ENCODE results near the gene DRD2.

The DRD2 gene

DNA sequence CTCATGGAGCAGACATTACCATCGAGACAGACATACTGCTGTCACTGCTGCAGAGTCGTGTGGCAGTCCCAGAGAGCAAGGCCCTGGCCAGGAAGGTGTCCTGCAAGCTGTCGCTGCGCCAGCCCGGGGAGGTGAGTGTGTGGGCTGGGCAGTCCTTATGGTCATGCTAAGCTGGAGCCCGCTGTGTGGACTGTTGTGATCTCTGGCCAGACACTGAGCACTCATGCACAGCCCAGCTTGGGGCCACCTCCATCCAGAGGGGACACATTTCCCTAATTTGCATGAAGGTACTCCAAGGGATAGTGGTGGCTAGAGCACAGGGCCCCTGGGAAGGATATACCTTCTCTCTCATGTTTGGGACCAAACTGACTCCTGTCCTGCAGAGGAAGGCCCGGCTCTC, 78.0 kb downstream of the DRD2 start:
- DNase-seq = no peak

DNA sequence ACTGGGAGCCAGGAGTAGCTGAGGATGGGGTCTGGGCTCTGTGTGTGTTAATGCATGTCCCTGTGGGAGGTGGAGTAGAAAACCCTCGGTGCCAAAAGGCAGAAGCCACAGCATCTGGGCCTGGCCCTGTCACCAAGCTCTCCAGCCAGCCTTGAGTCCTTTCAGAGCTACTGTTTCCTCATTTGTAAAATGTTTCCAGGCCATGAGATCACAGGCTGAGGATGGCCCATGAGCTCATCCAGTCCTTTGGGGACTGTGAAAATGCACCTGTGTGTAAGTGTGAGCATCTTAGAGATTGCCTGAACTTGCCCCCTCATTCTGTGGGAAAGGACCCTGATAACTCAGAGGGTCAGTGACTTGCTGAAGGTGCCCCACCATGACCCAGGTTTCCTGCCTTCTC, 78.5 kb downstream of the DRD2 start:
- no peak for DNase-seq

DNA sequence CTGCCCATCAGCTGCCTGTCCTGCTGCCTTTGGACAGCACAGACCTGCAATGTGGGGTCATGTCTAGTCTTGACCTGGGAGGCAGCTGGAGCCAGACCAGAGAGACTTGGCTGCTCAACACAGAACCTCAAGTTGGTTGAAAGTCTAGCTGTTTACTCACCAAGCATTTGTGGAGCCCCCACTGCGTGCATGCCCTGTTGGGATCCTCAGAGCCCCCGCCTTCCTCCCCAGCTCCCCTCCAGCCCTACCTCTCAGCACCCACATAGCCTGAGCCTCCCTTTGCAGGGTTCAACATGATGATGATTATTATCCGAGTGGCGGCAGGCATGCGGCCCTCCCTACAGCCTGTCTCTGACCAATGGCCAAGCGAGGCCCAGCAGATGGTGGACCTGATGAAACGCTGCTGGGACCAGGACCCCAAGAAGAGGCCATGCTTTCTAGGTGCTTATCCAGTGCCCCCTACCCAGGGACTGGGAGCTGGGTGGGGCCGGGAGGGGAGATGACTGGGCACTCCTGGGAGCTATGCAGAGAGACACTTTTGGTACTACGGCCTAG, 79.3 kb downstream of the DRD2 start:
- DNase-seq = no peak

DNA sequence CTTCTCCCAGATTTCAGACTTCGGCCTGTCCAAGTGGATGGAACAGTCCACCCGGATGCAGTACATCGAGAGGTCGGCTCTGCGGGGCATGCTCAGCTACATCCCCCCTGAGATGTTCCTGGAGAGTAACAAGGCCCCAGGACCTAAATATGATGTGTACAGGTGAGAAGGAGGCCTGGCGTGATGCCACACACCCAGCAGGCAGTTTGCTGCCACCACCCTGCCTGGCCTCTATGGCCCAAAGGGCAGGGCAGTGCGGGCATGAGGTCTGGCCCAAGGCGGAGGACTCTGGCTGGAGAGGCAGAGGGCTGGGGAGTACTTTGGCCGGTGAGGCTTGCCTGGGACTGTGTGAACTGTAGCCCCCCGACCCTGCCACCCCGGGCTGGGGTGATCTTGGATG, 80.3 kb downstream of the DRD2 start:
- no peak for DNase-seq

DNA sequence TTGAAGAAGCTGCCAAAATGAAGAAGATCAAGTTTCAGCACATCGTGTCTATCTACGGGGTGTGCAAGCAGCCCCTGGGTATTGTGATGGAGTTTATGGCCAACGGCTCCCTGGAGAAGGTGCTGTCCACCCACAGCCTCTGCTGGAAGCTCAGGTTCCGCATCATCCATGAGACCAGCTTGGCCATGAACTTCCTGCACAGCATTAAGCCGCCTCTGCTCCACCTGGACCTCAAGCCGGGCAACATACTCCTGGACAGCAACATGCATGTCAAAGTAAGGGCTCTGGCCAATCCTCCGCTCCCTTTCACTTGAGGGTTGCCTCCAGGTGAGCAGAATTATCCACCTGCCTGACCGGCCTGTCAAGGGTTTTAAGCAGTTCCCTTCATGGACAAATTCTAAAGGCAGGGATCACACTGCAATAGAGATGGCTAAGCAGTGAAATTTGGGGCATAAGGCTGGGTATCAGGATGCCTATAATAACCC, 81.7 kb downstream of the DRD2 start:
- no peak for DNase-seq

DNA sequence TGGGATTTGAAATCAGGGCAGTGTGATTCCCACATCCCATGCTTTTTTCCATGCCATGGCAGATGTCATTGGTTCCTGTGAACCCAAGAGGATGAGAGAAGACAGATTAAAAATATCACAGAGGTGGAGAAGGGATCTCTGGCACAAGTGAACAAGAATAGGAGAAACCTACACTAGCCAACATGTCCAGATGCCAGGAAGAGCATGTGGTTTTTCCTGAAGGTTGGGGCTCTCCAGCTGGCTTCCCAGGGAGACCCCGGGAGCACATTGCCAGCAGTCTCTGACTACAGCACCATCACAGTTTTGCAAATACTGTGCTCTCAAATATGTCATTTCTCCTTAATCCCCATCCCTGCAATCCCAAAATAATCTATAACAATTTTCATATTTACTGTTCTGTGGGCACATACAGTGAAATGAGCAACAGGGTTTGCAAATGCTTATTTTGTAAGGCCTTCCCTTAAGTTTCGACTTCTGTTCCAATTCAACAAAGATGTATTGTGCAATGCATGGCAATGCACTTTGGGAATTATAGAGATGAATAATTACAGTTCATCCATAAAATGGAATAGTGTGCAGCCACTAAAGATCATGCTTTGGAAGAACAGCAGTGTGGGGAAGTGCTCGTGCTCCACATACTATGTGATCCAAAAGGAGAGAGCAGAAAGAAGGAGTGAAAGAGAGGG, 82.8 kb downstream of the DRD2 start:
- DNase-seq = no peak

DNA sequence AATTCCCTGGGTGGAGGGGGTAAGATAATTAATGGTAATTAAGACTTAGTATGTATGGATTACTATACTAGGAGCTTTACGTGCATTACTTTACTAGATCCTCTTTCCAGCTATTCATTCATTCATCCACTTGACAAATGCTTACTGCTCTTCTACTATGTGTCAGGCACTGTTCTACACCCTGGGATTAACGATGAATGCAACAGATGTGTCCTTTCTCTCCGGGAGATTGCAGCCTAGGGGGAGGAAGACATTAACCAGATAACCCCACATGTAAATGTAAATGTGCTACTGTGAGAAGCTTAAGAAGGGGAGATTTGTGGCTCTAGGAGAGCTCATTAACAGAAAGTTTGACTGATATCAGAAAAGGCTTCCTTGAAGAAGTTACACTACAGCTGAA, 85.9 kb downstream of the DRD2 start:
- DNase-seq = no peak

DNA sequence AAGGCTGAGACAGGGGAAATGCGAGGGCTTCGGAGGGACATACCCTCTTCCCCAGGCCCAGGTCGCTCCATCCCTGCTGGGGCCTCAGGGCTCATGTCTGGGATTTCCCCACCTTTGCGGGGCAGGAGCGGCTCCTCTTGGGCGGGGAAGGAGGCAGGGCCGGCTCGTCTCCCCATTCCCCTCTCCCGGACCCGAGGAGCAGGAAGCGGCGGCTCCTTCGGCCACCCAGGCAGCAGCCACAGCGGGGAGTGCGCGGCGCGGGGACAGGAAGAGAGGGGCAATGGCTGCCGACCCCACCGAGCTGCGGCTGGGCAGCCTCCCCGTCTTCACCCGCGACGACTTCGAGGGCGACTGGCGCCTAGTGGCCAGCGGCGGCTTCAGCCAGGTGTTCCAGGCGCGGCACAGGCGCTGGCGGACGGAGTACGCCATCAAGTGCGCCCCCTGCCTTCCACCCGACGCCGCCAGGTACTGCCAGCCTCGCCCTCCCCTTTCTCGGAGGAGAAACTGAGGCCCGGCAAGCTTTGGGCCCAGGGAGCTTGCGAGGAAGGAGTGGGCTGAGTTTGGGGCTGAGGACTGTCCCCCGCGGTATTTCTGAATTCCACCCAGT, 87.5 kb downstream of the DRD2 start, which contains the start of gene ANKK1:
TSS of gene ANKK1 (plus strand) at position 175 of the 607 bp plus-strand sequence. CDS start at position 281, 106 bp downstream.
- DNase-seq = no peak

DNA sequence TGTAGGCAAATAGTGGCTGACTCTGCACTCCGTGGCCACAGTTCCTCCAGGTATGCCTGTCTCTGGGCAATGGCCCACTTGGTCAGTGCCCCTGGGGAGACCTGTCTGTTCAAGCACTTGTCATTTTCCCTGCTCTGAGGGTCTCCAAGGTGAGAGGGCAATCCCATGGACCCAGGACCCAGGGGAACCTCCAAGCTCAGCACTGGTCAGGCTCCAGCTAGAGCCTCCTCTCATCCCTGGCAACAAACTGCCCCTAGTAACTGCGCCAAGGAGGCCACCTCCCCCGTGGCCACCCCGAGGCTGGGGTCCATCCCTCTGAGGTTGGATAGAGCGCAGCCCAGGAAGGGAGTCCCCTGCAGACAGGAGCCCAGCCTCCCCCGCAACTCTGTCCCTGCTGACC, 88.3 kb downstream of the DRD2 start:
- no peak for DNase-seq

DNA sequence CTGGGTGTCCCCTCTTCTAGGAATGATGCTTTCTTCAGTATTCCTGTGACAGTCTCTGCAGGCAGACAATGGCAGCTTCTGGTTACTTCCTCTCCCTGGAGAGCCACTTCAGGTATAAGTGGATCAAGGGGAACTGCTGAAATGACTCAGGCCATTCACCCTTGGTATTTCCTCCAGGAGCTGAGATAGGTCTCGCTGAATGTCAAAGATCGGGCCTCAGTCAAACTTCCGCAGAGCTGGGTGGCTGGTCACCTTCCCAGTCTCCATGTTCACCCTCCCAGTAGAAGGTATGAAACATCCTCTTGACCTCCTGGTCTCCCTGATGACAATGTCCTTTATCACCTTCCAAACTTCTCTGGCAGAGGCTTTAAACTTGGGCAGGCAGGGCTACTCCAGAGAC, 89.4 kb downstream of the DRD2 start:
- DNase-seq = no peak

DNA sequence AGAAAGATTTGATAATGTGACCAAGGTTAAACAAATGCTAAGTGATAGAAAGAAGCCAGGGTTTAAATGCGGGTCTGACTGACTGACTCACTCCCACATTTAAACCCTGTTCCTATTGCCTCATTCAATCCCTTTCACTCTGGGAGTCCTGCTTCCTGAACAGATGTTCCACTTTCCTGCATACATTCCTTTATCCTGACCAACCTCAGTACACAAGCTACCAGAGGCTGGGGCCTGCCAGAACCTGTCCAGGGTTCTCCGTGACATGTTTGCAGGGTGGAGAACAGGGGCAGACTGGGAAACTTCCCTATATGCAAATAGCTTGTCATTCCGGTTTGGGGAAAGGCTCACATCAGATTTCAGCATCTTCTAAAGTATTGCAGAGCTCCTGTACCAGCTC, 90.6 kb downstream of the DRD2 start:
- DNase-seq = peak; percentile 30

DNA sequence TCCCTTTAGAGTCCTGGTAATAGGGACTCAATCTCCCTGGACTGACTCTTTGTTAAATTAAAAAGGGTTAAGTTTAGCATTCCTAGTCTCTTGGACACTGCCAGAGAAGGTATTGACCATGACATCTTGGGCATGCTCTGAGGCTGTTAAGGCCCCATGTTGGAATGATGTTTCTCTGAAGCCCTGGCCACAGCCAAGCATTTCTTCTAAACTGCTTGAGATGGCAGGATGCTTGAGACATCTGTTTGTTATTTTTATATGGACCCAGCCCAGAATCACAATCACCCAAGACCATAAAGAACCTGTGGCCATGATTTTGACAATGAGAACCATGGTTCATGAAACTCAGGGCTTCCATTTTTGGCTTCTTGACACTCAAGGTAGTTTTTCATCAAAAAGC, 93.1 kb downstream of the DRD2 start:
- no peak for DNase-seq

DNA sequence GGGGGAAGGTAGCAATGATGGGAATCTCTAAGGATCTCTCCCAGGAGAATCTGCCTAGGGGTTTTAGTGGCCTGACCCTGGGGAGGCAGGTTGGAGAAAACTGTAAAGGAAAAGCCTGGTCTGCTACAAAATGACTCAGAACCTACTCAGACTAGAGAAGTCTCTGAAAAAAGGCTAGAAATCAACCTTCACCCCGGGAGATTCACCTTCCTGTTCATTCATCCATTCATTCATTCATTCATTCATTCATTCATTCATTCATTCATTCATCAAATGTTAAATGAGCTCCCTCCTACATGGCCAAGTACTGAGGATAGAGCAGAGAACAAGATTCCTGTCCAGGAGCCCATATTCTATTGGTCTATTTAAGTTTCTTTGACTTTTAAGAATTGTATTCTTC, 96.5 kb downstream of the DRD2 start:
- DNase-seq = no peak

DNA sequence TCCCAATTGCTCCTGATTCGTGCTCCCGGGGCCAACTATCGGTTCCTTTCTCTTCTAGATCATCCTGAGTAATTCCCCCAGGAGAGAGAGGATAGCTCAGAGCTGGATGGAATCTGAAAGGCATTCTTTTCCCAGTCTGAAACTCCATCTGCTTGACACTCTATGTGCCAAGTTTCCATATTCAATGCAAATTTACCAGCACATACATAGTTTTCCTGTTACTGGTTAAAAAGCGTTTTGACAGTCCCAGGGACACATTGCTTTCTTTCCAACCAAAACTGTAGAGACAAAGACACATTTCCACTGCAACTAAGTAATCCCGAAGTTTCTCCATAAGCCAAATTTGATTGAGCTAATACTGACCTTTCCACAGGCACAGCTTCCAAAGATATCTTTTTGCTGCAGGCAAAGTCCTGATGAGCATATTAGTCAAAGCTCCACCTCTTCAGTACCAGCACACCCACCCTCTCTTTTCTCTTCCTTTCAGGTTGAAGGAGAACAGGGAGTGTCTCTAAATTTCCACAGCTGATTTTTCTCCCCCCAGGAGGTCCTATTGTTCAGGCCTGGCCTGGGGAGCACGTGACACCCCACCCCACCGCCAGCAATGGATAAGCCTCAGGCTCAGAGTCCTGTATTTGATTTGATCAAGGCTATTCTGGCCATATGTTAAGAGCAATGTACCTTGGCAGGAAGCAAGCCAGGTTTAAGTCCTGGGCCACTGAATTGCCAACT, 97.4 kb downstream of the DRD2 start:
- DNase-seq = no peak

DNA sequence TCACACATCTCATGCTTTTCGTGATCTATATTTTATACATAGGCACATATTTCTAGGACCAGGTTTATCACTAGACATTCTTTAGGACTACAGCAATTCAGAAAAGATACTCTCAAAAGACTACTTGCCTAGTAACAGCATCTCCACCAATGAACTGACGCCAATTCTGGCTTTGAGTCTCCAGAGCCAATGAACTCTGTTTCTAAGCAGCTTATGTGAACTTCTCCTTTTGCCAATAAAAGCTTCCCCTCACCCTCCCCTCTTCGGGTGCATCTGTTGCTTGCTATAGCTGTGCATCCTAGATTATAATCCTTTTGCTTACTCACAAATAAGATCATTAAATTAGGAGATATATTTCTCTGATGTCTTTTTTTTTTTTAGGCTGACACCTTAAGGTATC, 99.0 kb downstream of the DRD2 start:
- no peak for DNase-seq

DNA sequence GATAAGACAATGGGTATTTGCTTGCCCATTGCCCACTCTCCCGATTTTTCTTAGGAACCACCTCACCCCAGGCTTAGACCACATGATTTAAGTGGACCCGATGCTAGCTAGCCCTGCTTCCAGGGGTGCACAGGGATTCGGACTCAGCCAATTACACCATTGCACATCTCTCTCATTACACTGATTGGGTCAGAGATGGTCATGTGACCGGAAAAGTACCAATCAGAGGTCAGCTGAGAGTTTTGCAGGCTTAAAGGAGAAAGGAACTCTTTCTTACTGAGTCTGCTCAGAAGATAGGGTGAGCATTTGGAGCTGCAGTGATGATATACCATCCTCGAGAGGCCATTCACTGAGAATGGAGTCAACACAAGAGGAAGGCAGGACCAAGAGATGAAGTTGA, 99.8 kb downstream of the DRD2 start:
- no peak for DNase-seq

DNA sequence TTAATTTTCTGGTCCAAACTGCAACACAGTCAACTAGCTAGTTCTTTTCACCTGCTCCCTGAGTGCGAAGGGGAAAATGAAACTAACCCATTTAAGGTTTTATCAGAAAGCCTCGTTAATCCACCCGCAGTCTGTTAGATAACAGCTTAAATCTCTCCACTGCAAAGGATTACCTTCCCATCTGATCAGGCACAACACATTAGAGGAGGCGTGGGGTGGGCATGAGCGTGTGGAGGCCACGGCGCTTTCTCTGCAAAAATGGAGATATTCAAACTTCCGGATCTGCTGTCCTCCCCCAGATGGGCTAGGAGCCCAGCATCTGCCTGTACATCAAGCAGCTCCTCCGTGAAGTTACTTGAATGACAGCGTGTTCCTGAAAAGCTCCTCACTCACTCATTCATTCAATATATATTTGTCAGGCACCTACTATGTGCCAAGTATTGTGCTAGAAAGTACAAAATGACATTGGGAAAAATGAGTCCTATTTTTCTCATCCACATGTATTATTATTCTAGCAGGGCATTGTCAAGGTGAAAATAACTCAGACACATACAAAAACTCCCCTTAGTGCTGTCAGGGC, 101.1 kb downstream of the DRD2 start:
- no peak for DNase-seq

DNA sequence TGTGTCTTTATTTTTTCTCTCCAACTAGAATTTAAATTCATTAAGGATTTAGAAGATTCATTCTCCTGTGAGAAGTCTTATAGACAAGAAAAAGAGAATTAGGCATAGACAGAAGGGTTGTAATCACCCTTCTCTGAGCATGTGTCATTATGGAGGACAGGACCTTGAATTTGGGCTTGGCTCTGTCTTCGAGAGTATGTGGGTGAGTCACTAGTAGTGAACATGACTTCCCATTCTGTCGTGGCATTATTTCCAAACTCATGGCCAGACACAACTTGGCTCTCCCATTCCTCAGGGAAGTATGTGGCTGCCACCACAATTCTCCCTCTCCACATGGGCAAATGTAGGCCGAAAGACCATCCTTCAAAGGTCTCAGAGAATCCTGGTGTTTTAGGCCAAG, 101.9 kb downstream of the DRD2 start:
- no peak for DNase-seq

DNA sequence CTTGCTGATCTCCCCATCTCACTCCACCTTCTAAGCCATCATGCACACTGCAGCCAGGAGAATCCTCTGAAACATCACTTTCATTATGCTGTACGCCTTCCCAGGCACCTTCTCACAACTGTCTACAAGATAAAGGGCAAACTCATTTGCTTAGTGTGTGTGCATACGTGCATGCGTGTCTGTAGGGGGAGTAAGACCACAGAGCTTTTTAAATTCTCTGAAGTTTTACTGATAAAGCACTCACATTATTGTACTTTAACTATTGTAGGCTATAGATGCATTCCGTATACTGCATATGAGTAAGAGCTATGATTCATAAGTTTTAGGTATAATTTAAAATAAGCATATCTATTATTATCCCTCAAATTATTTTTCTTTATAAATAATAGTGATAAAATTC, 102.9 kb downstream of the DRD2 start:
- DNase-seq = no peak

DNA sequence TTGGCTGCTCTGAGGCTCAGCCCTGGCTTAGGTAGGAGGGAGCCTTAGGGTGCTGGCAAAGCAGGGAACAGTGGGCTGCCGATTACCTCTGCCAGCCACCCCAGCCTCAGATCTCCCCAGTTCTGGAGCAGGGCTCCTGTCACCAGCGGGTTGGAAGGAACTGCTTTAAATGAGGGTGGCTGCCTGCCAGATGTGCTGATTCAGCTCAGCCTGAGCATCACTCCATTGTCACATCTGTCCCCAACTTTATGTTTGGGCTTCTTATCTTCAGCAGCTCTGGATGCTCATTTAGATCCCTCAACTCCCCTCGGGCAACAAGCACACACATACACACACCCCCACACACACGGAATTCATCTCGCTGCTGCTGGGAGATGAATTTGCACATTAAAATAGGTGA, 104.6 kb downstream of the DRD2 start:
- no peak for DNase-seq

DNA sequence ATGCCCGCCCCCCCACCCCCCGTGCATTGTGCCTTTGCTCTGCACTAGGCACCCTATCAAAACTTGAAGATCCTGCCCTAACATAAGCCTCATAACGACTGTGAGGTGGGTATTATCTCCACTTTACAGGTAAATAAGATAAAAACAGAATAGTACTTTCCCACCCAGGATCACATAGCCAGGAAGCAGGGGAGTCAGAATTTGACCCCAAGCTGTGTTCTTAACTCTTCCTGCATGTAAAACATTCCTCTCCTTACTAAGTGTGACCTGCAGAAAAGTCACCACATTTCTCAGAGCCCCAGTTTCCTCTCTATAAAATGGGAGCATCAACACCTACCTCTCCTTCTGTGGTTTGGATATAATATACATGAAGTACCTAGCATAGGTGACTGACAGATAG, 105.8 kb downstream of the DRD2 start:
- no peak for DNase-seq

DNA sequence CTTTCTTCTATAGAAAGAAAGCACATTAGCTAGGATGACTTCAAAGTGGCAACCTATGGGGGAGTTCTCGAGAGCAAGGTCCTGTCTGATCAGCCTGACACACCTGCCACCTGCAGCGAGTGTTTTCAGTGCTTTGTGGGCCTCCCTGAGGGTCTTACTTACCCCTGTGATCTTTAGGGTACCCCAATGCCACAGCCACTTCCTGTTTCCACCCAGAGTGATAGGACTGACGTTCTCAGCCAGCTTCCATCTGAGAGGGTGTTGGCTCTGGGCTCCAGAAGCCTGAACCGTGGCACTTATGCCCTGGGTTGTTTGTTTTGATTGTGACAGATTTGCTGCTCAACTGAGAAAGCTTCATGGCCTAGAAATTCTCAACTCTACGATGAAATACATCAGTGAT, 109.3 kb downstream of the DRD2 start:
- DNase-seq = no peak

DNA sequence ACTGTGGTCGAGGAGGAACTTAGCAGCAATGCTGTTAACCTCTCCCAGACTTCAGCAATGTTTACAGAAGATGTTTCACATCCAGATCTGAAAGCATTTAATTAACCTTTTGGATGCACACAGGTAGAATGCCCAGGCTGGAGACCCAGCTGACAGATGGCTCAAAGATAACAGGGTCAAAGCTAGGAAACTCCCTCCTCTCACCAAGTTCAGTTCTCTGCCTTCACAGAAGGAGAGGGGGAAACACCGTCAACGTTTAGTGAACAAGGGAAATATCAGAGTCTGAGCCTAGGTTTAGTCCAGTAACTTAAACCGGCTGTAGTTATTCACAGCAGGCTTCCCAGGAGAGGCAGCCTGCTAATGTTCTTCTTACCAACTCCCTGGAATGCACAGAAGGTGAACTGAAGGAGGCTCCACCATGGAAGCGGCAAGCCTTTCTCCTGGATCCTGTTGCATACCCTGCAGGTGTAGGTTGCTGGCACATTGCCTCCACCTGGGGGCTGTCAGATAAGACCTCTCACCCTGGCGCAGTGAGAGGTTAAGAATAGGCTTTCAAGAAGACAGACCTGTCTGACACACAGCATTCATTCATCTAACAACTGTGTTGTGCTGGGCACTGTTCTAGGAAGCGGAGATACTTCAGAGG, 111.1 kb downstream of the DRD2 start:
- DNase-seq = no peak

All from amniotic stem cell (primary cell).